Measurements from ENCODE around the gene DNAH7.

DNA sequence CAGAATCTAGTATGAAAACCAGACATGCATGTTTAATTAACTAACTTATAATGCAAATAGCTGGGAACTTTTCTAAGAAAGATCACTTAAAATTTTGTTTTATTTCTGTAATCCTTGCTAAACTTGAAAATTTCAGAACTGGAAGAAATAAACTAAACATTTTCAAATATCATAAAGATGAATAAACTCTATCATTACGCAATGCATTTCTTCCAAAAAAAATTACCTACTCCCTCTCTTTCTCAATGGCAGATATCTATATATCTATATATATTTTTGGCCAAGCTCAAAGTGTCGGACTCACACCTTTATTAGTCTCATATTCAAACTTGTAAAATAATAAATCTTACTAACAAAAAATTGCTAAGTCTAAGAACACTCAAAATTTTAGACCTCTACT, 253.6 kb downstream of the DNAH7 start:
- TF ChIP-seq POLR2A (IDR thresholded peaks at IDR 0.05; ENCODE audit: low read length): no peak
- no peak for TF ChIP-seq GATA1 (IDR thresholded peaks at IDR 0.05; ENCODE audit: low read depth, low read length)
